Measurements from ENCODE around the gene UNC80.

DNA sequence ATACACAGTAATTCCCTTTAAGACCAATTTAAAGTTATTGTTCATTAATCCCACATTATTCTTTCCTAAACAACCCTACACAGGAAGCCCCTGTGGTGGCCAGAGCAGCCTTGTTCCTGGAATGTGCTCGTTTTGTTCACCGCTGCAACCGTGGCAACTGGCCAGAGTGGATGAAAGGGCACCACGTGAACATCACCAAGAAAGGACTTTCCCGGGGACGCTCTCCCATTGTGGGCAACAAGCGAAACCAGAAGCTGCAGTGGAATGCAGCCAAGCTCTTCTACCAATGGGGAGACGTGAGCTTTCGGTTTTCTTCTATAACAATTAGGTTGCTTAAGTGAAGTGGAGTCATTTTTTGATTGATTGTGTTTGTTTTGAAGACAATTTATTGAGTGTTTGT lies 101.0 kb downstream of the UNC80 start:
- TF ChIP-seq SMAD3 (CRISPR knock-in tag; IDR thresholded peaks at IDR 0.05; ENCODE audit: borderline replicate concordance) (no peak), JAZF1 (CRISPR knock-in tag; IDR thresholded peaks at IDR 0.05) (no peak), CTCF (IDR thresholded peaks at IDR 0.05) (no peak), ZNF317 (CRISPR knock-in tag; IDR thresholded peaks at IDR 0.05; ENCODE audit: borderline replicate concordance, low read depth) (no peak), CREM (CRISPR knock-in tag; IDR thresholded peaks at IDR 0.05) (no peak), NR2C2 (CRISPR knock-in tag; IDR thresholded peaks at IDR 0.05) (no peak), TEAD1 (CRISPR knock-in tag; IDR thresholded peaks at IDR 0.05) (no peak), JUN (CRISPR knock-in tag; IDR thresholded peaks at IDR 0.05) (no peak), ATF2 (CRISPR knock-in tag; IDR thresholded peaks at IDR 0.05; ENCODE audit: borderline replicate concordance, low read depth) (no peak), CBFB (CRISPR knock-in tag; IDR thresholded peaks at IDR 0.05; ENCODE audit: low read depth) (no peak), NFYB (CRISPR knock-in tag; conservative IDR thresholded peaks at IDR 0.05; ENCODE audit: low read depth) (no peak), ATF6 (CRISPR knock-in tag; IDR thresholded peaks at IDR 0.05) (no peak)
- TF ChIP-seq, protein P1, sequence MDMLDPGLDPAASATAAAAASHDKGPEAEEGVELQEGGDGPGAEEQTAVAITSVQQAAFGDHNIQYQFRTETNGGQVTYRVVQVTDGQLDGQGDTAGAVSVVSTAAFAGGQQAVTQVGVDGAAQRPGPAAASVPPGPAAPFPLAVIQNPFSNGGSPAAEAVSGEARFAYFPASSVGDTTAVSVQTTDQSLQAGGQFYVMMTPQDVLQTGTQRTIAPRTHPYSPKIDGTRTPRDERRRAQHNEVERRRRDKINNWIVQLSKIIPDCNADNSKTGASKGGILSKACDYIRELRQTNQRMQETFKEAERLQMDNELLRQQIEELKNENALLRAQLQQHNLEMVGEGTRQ (CRISPR knock-in tag; IDR thresholded peaks at IDR 0.05) = peak; percentile 69
- TF ChIP-seq, protein P2, sequence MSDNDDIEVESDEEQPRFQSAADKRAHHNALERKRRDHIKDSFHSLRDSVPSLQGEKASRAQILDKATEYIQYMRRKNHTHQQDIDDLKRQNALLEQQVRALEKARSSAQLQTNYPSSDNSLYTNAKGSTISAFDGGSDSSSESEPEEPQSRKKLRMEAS (CRISPR knock-in tag; IDR thresholded peaks at IDR 0.05) = no peak

Measured in WTC11 (cell line).